ENCODE measurements around the gene ZNF385B. TPM values are rescaled to one million over a fixed set of nuclear protein-coding genes. Genes with fewer than 3 reads are reported as not detected.

The ZNF385B gene
- total RNA-seq, 1 experiment from 2014 or later = not detected

DNA sequence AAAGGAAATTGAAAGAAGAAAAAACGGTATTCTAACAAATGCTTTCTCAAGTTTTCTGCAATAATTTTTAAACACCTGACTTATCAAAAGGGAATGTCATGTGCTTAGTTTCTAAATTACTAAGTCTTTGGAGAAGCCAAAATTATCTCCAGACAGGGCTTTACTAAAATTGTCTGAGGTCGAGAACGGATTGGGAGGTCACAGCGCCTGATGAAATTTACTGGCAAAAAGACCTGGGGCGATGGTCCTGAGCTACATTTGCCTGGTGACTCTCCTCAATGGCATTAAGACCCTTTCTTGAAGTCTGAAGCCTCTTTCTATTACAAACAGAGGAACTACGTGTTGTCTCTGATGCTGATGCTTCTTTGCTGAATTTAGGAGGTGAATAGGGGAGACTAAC, 305.0 kb downstream of the ZNF385B start:
- DNase-seq (ENCODE audit: low spot score) = no peak

DNA sequence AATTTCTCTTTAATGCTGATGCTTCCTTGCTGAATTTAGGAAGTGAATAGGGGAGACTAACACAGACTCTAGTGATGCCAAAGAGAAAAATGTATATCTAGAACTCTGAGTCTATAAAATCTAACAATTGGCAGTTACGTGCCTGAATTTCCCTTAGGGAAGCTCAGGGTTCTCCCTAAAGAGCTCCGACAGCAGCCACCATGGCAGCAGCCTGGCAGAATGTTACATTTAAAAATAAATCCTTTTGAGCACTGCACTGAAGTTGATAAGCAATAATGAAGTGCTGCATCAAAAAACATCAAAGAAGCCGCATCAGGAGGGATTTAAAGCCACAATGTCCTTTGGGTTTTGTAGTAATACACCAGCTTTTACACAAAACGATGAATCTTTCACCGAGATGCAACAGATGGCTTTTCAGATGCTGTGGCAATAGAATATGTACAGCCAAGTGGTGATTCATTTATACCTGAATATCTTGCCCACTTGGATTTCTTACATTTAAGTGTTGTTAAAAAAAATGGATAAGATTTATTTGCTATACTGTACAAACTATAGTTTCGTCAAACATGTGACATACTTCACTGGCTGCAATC, 305.6 kb downstream of the ZNF385B start:
- DNase-seq (ENCODE audit: low spot score) = no peak

DNA sequence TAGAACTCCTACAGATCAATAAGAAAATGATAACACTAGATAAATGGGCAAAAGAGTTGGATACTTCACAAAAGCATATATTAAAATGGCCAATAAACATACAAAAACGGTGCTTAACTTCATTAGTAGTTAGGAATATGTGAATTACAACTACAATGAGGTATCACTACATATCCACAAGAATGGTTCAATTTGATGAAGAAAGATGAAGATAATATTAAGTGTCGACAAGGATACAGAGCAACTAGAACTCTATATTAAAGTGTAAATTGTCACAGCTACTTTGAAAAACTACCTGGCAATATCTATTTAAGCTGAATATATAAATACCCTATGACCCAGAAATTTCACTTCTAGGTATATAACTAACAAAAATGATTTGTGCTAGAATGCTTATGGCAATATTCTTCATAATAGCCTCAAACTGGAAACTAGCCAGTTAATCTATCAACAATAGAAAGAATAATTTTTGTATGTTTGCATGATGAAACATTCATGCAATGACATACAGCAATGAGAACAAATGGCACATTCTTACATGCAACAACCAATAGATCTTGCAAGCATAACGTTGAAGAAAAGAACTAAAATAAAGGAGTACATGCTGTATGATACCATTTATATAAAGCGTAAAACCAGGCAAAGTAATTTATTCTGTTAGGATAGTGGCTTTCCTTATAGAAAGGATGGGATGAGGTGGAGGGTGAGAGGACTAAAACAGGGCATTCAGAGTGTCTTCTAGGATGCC, 306.6 kb downstream of the ZNF385B start:
- DNase-seq (ENCODE audit: low spot score) = no peak

DNA sequence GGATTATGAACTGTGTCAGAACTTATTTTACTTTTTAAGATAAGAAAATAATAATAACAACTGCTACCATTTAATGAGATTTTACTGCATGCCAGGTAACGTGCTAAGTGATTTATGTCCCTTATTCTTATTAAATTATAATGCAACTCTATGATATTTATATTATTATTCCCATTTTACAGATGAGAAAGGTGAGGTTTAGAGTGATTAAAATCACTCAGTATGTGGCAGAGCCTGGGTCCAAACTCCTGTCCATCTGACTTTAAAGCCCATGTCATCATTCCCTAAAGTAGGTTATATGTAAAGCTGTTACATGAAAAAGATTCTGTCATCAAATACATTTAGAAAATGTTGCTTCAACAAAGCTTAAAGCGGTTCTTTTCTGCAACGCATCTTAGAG, 308.0 kb downstream of the ZNF385B start:
- no peak for DNase-seq (ENCODE audit: low spot score)

DNA sequence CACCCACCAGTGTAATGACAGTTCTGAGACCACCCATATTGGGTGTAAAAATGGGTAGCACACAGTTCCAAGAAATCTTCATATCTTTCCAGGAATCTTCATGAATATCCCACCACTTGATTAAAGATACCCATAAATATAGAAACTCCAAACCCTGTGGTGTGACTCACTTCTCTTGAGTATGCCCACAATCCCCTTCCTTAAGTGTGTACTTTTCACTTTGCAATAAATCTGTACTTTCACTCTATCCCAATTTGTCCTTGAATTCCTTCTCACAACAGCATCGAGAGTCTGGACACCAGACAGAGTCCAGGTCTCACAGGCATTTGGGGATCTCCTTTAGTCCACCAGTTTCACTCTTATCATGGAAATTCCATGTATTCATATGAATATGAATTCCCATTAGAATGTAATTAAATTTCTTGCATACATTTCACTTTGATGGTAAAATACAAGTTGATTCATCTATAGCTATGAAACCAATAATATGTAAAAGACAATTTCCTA, 309.8 kb downstream of the ZNF385B start:
- no peak for DNase-seq (ENCODE audit: low spot score)

DNA sequence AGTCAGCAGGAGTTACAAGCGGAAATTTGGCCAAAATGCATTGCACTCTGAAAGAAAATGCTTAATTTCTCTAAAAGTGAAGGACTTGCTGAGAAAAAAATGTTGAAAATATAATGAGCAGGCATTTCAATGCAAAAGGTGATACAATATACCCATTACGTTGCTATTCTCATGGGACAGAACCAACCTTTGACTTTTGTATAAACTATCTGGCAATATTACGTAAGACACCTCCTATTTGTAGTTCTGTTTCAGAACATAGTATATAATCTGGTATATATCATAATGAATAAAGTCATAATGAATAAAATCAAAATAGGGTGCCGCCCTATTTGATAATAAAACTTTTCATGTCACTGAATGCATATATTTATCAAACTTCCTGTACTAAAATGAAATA, 310.6 kb downstream of the ZNF385B start:
- no peak for DNase-seq (ENCODE audit: low spot score)

DNA sequence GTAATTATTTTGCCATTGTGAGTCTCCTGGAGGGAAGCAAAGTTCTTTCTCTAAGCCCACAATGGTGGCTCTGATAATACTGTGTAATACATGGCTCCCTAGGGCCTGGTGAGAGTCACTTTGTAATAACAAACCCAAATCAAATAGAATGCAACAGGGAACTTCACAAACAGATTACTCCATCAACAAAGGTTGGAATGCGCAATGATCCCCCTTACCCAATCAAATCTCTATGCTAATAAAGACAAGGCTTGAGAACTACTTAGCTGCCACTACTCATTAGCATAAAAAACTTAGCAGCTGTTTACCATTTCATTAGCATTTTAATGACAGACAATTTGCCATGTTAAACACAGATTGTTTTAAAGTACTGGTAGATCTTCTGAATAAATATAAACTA, 311.2 kb downstream of the ZNF385B start:
- DNase-seq (ENCODE audit: low spot score) = no peak

DNA sequence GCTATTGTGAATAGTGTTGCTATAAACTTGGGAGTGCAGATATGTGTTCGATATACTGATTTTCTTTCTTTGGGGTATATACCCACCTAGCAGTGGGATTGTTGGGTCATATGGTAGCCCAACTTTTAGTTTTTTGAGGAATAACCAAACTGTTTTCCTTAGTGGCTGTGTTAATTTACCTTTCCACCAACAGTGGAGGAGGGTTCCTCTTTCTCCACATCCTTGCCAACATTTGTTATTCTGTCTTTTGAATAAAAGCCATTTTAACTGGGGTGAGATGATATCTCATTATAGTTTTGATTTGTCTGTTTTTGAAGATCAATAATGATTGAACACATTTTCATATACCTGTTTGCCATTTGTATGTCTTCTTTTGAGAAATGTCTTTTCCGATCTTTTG, 314.8 kb downstream of the ZNF385B start:
- DNase-seq (ENCODE audit: low spot score) = no peak

DNA sequence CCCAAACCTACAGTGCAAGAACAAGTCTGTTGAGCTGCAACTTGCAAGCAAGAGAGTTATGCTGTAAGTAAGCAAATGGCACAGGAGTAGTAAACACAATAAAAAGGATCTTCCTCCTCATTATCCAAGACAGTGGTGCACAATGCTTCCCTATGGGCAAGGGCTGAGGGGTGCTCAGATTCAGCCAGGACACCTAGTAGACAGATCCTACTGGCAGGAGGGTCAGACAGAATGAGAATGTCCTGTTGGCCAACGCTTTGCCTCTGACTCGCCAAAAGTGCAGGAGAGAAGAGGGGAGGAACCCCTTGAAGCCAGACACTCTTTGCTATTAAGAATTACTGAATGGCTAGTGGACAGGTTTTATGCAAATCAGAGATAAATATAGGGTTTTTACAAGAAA, 316.4 kb downstream of the ZNF385B start:
- no peak for DNase-seq (ENCODE audit: low spot score)

DNA sequence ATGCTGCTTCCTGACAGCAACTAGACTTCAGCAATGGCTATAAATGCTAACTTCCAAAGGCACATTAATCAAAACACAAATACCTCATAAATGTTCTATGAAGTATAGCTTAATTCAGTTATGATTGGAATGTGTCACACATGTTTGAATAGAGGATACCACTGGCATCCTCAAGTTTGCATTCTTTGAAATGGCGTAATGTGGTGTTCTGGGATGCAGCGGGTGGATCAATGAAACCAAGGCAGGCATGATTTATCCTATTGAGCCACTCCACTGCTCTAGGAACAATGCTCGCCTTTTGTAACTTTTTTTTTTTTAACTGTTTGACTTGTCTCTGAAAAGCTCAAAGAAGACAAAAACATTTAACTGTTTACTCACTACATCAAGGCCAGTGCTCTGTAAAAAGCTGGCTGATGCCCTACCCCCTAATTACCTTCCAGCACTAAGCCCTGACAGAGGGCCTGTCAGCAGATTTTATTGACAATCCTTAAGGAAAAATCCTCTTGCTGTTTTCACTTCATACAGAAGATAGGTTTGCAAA, 318.0 kb downstream of the ZNF385B start:
- DNase-seq (ENCODE audit: low spot score) = peak; percentile 15

DNA sequence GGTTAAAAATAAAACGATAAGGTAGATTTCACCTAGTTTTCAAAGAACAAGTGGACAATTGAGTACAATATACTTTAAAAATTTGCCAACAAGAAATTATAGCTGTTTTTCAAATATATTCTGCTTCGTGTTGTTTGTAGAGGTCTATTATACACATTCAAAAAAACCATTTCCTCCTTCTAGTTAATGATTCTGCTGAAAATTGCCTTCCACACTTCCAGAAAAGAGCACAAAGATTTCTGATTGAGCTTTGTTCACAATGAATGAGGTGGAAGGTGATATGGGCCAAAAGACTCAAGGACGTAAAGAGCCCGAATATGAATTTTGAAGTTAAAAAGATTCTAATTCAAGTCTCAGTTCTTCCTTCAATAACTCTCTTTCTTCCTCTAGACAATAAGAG, 319.8 kb downstream of the ZNF385B start:
- DNase-seq (ENCODE audit: low spot score) = no peak

DNA sequence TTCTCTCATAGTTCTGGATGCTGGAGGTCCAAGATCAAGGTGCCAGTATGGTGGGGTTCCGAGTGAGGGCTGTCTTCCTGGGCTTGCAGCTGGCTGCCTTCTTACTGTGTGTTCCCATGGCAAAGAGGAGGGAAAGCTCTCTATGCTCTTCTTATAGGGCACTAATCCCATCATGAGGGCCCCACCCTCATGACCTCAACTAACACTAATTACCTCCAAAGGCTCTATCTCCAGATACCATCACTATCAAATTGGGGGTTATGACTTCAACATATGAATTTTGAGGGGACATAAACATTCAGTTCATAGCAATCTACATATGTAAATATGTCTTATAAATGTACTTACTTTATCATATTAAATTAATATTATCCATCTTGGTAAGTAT, 322.3 kb downstream of the ZNF385B start:
- no peak for DNase-seq (ENCODE audit: low spot score)

DNA sequence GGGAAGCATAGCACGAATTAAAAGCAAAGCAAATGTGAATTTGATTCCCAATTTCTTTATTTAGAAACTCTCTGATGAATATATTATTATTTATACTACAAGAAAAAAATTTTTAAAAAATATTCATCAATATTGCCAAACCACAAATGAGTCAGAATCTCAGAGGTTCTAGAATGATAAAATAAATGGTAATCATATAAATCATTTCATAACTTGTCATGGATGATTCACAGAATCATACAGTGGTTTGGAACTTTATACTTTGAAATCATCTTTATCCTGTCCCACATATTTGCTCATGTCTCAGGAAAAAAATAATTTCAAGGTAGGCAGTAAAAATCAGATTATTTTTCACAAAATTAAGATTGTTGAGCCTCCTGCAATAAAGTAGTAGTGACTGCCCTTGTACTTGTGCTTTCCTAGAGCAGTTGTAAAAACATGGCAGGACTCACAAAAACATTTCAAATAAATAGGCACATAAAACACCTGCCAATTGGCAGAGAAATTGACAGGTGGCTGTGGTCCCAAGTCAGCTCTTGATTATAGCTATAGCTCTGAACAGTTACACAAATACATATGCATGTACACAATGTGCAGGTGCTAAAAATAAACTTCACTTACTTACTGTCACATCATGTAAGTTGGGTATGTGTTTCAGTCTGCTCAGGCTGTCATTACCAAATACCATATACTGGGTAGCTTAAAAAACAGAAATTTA, 322.8 kb downstream of the ZNF385B start:
- no peak for DNase-seq (ENCODE audit: low spot score)

DNA sequence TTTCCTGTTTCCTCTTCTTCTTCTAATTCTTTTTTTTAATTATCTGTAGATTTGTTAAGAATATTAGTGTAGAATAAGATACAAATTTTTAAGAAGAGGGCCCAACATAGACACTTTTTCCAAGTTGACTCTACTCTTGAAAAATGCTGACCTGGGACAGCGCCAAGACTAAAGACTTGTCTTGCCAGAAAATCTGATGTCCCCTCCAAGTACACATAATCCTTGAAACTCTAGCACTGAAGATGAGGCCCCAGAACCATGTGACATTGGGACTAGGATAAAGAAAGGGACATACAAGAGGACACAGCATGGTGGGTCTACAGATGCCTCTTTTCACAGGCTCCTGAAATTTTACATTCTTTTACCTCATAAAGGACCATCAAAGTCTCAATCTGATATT, 325.2 kb downstream of the ZNF385B start:
- DNase-seq (ENCODE audit: low spot score) = no peak

DNA sequence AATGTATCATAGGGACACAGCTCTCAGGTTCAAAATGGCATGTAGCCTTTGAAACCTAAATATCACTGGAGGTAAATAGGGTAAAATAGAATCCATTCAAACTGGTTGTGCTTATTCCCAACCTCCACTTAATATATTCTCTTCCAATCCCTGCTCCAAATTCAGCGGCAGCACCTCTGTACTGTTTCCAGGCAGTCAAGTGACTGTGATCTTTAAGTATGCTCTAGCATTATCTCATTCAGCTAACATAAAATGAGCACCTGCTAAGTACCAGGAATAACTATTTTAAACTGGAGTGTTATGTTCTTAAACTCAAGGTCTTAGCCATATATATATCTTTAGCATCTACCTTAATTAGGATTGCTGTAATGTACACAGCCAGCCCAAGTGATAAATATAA, 327.5 kb downstream of the ZNF385B start:
- DNase-seq (ENCODE audit: low spot score) = no peak

DNA sequence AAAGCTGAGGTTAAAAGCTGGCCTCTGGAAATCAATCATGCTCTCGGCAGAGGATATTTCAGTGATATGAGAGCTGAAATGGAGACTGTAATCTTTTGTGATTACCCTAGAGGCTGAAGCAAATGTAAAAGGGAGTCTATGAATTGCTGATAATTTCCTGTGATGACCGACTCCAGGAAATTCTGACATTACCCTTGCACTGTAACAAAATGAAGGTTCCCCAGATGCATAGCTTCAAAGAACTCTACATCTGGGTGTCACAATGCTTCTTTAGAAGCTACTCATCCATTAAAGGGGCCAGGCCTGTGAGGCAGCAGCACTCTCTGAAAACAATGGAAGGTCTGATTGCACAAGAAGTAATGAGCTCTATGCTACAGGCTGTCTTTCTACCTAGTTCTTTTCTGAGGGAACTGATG, 328.5 kb downstream of the ZNF385B start:
- no peak for DNase-seq (ENCODE audit: low spot score)

DNA sequence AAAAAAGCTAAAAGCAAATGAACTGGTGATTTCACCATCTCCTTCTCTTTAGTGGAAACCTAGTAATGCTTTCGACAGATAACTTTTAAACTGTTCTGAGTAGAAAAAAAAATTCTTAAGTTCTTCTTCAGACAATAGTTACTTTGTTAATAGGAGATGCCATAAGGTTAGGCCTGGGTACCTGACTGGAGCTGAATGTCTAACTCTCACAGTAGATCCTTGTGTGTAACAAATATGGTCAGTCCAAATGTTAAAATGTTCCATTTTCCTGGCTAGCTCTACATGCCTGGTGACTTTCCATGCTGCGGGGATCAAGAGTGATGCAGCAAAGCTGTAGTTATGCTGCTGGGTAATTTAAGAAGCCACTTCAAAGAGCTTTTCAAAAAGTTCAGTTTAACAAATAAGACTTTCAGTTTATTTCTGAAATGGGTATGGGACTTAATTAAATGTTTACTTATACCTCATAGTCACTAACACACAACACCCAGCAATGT, 332.8 kb downstream of the ZNF385B start:
- DNase-seq (ENCODE audit: low spot score) = no peak

DNA sequence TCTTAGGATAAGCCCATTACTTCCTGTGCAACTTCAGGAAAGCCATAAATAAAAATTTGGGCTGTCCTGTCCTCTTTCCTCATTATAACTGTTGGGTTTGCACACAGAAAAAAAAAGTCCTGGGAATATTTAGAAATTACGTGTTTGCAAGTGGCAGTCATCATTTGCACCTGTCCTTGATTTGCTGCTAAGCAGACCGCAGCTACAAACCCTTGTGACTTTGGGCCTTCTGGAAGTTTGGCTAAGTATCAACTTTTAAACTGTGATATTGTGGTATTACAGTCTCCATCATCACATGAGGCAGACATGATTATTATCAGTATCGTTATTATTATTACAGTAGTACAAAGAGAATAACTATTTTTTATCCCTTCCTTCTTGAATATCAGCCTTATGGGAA, 336.1 kb downstream of the ZNF385B start:
- no peak for DNase-seq (ENCODE audit: low spot score)

DNA sequence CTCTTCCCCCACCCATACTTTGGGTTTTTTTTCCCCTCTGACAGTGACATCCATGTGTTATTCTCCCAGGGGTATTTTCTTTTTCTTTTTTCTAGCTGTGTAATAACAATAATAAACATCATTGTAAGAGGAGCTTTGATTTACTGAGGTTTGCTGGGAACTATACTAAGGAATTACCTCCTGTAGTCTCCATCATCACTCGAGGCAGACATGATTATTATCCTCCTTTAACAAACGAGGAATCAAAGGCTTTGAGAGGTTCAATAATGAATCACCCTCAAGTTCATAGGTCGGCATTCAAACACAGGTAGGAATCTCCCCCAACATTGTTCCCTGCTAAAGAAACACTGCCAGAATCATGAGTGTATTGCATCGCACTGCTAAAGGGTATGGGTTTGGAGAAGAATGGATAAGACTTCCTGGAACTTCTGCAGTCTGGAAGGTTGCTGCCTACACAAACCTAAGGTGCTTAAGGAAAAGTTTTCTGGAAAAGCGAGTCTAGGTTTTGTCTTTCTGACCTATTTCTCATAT, 336.5 kb downstream of the ZNF385B start:
- no peak for DNase-seq (ENCODE audit: low spot score)

DNA sequence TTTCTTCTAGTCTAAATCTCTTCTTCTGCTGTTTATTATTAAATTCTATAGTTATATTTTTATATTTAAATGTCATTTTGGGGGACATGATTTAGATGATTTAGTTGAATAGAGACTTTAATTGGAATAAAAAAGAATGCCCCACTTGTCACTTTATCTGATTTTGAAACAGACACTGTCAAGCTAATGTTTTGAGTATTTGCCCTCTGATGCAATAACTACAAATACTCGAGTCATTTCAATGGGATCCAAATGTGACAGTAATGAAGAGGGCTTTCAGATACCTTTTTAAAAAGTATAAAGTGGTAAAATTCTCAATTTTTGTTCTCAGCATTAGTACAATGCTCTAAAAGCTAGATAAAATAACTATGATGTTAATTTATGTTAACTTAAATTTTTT, 339.5 kb downstream of the ZNF385B start:
- no peak for DNase-seq (ENCODE audit: low spot score)

DNA sequence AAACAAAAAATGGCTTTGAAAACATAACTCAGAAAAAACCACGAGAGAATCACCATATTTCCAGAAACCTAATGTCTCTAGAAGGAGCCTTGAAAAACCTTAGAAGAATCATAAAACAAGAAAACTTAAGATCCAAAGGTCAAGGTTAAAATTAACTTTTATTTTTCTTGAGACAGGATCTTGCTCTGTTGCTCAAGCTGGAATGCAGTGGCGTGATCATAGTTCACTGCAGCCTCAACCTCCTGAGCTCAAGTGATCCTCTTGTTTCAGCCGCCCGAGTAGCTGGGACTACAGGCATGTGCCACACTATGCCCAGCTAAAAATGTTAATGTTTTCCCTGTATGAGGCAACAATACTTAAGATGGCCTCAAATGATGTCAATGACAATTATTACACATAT, 342.6 kb downstream of the ZNF385B start:
- no peak for DNase-seq (ENCODE audit: low spot score)

DNA sequence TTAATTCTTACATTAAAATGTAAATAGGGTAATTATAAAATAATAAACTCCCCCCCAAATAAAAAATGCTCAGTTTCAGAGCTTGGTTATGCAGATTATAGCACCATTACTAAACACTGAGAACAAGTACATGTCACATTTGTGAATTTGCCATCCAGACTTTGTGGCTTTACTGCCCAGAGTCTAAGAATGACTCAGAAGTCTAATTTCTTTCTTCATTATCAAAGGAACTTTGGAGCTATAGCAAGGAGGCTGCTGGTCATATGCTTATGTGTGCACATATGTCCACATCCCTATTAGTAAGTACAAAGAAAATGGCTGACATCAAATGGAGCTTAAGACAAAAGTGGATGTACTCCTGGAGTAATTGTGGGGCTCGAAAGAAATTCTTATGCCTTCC, 348.2 kb downstream of the ZNF385B start:
- no peak for DNase-seq (ENCODE audit: low spot score)
